Activated effector memory CD4-positive, alpha-beta T cell treated with anti-CD3 and anti-CD28 coated beads, Interleukin-2, amount 50 U/mL, for 16 hours (primary cell): ENCODE data around the gene UPK1A.
"Not testable (repeated sequence)": the region's sequence is repeated elsewhere in the genome, so short reads cannot be mapped to it uniquely, and the experiment has no call there.

Experiments
- DNase-seq: peaks from one replicate; pipeline ENCODE4 v3.0.0-alpha.2; 2020

Gene UPK1A

GRCh38 chr19:35644987-35645679 lies 21.2 kb upstream of the UPK1A start:
- peak; percentile 90 for DNase-seq

GRCh38 chr19:35645680-35646511 lies 20.4 kb upstream of the UPK1A start:
- no peak for DNase-seq

- peak; percentile 96 for DNase-seq
Observed at GRCh38 chr19:35648017-35648961, 18.0 kb upstream of the UPK1A start, which contains the start of gene COX6B1. Gene COX6B1 (plus strand): TSS chr19:35648323. CDS start chr19:35651244, 2,921 bp downstream.

- DNase-seq = no peak
Observed at GRCh38 chr19:35650581-35650980, 15.7 kb upstream of the UPK1A start.

GRCh38 chr19:35654828-35655227 lies 11.5 kb upstream of the UPK1A start:
- not testable (repeated sequence) for DNase-seq

GRCh38 chr19:35655600-35655999 lies 10.7 kb upstream of the UPK1A start:
- DNase-seq = no peak

GRCh38 chr19:35656700-35657099 lies 9.6 kb upstream of the UPK1A start:
- no peak for DNase-seq

GRCh38 chr19:35657904-35658700 lies 8.2 kb upstream of the UPK1A start:
- no peak for DNase-seq

GRCh38 chr19:35661995-35662340 lies 4.3 kb upstream of the UPK1A start:
- no peak for DNase-seq

GRCh38 chr19:35663981-35664380 lies 2.3 kb upstream of the UPK1A start:
- DNase-seq = no peak

- DNase-seq = no peak
Observed at GRCh38 chr19:35665157-35665556, 1.2 kb upstream of the UPK1A start.

GRCh38 chr19:35665604-35666003 lies 713 bp upstream of the UPK1A start:
- DNase-seq = no peak

GRCh38 chr19:35669566-35669965 lies 3.2 kb downstream of the UPK1A start:
- no peak for DNase-seq

- no peak for DNase-seq
Observed at GRCh38 chr19:35669974-35670373, 3.7 kb downstream of the UPK1A start.

GRCh38 chr19:35670686-35671085 lies 4.4 kb downstream of the UPK1A start:
- DNase-seq = no peak

- DNase-seq = no peak
Observed at GRCh38 chr19:35671818-35672217, 5.5 kb downstream of the UPK1A start.

- peak; percentile 81 for DNase-seq
Observed at GRCh38 chr19:35673121-35673804, 6.9 kb downstream of the UPK1A start.

- no peak for DNase-seq
Observed at GRCh38 chr19:35675589-35676140, 9.3 kb downstream of the UPK1A start.

GRCh38 chr19:35689836-35690235 lies 23.5 kb downstream of the UPK1A start:
- DNase-seq = no peak

- DNase-seq = not testable (repeated sequence)
Observed at GRCh38 chr19:35691106-35691505, 24.8 kb downstream of the UPK1A start.

GRCh38 chr19:35692010-35692409 lies 25.7 kb downstream of the UPK1A start:
- no peak for DNase-seq
